HepG2 (cell line): ENCODE measurements around the gene MIDN. TPM values are rescaled to one million over a fixed set of nuclear protein-coding genes. Genes with fewer than 3 reads are reported as not detected.

Experiments used
- CBFB ChIP-seq: sonication (generic); formaldehyde crosslinking; IDR thresholded peaks from 2 replicates; pipeline ENCODE4 v1.4.0; 2020; ENCODE audit warnings: missing genetic modification reagents
- CHD2 ChIP-seq: IDR thresholded peaks from 2 replicates; pipeline ENCODE4 v1.6.1; 2011; ENCODE audit warnings: low read depth, low read length, improper control_type of control experiment
- HHEX ChIP-seq: IDR thresholded peaks from 2 replicates; pipeline ENCODE4 v1.6.1; 2016; ENCODE audit warnings: control low read depth
- IRX3 ChIP-seq: sonication (generic); formaldehyde crosslinking; IDR thresholded peaks from 2 replicates; pipeline ENCODE4 v1.8.1; 2023; ENCODE audit warnings: mild to moderate bottlenecking, low read depth, missing genetic modification reagents, borderline replicate concordance
- JUND ChIP-seq: sonication (generic); formaldehyde crosslinking; IDR thresholded peaks from 2 replicates; pipeline ENCODE4 v1.8.0; 2022; ENCODE audit warnings: mild to moderate bottlenecking, missing genetic modification reagents
- KMT2B ChIP-seq: IDR thresholded peaks from 2 replicates; pipeline ENCODE4 v1.6.1; 2016; ENCODE audit warnings: missing genetic modification reagents, missing compliant biosample characterization
- NR2F1 ChIP-seq, 2 experiments: fragments of 450-650 bp in 1 of 2; formaldehyde crosslinking in 1 of 2; IDR thresholded peaks; 2 replicates each; pipeline versions ENCODE4 v1.5.0 to v1.6.1; 2016 to 2020; ENCODE audit warnings: mild to moderate bottlenecking in 1 of 2, missing compliant biosample characterization in 1 of 2, missing genetic modification reagents in 1 of 2, moderate library complexity in 1 of 2
- PRMT3 ChIP-seq: sonication (generic); formaldehyde crosslinking; IDR thresholded peaks from 2 replicates; pipeline ENCODE4 v1.8.1; 2022; ENCODE audit warnings: low read depth, mild to moderate bottlenecking, moderate library complexity, missing genetic modification reagents, borderline replicate concordance
- SAP130 ChIP-seq: IDR thresholded peaks from 2 replicates; pipeline ENCODE4 v1.6.1; 2016; ENCODE audit warnings: low read depth
- STAG1 ChIP-seq: sonication (generic); formaldehyde crosslinking; IDR thresholded peaks from 2 replicates; pipeline ENCODE4 v1.4.0; 2020; ENCODE audit warnings: missing genetic modification reagents
- TOE1 ChIP-seq: sonication (generic); formaldehyde crosslinking; IDR thresholded peaks from 2 replicates; pipeline ENCODE4 v1.4.0; 2020; ENCODE audit warnings: mild to moderate bottlenecking, missing genetic modification reagents
- XBP1 ChIP-seq: sonication (generic); formaldehyde crosslinking; IDR thresholded peaks from 2 replicates; pipeline ENCODE4 v1.5.0; 2020; ENCODE audit warnings: missing genetic modification reagents
- XRCC5 ChIP-seq: fragments of 200-400 bp; formaldehyde crosslinking; optimal IDR thresholded peaks from 2 replicates; pipeline ENCODE3; 2017; ENCODE audit warnings: mild to moderate bottlenecking, low read length
- ZBED4 ChIP-seq: sonication (generic); formaldehyde crosslinking; IDR thresholded peaks from 2 replicates; pipeline ENCODE4 v1.4.0; 2020; ENCODE audit warnings: missing genetic modification reagents, borderline replicate concordance
- ZBTB21 ChIP-seq: sonication (generic); formaldehyde crosslinking; IDR thresholded peaks from 2 replicates; pipeline ENCODE4 v1.4.0; 2020; ENCODE audit warnings: missing genetic modification reagents
- ZBTB4 ChIP-seq: sonication (generic); formaldehyde crosslinking; IDR thresholded peaks from 2 replicates; pipeline ENCODE4 v1.4.0; 2020; ENCODE audit warnings: missing genetic modification reagents, mild to moderate bottlenecking, borderline replicate concordance
- ZBTB7A ChIP-seq: sonication (generic); formaldehyde crosslinking; IDR thresholded peaks from 2 replicates; pipeline ENCODE4 v1.8.0; 2022; ENCODE audit warnings: mild to moderate bottlenecking, missing genetic modification reagents
- ZFYVE20 ChIP-seq: sonication (generic); formaldehyde crosslinking; IDR thresholded peaks from 2 replicates; pipeline ENCODE4 v1.8.0; 2023; ENCODE audit warnings: low read depth, mild to moderate bottlenecking, moderate library complexity, missing genetic modification reagents, borderline replicate concordance
- ZKSCAN1 ChIP-seq: fragments of 150-350 bp; IDR thresholded peaks from 2 replicates; pipeline ENCODE4 v1.6.1; 2014; ENCODE audit warnings: low read length
- ZNF143 ChIP-seq: sonication (generic); formaldehyde crosslinking; IDR thresholded peaks from 2 replicates; pipeline ENCODE4 v1.4.0; 2020; ENCODE audit warnings: missing genetic modification reagents
- ZNF263 ChIP-seq: sonication (generic); formaldehyde crosslinking; IDR thresholded peaks from 2 replicates; pipeline ENCODE4 v1.4.0; 2020; ENCODE audit warnings: missing genetic modification reagents
- ZNF343 ChIP-seq: sonication (generic); formaldehyde crosslinking; IDR thresholded peaks from 2 replicates; pipeline ENCODE4 v1.4.0; 2020; ENCODE audit warnings: mild to moderate bottlenecking, missing genetic modification reagents
- ZNF430 ChIP-seq: sonication (generic); formaldehyde crosslinking; IDR thresholded peaks from 2 replicates; pipeline ENCODE4 v1.9.0; 2021; ENCODE audit warnings: mild to moderate bottlenecking, missing genetic modification reagents
- ZNF501 ChIP-seq: sonication (generic); formaldehyde crosslinking; IDR thresholded peaks from 2 replicates; pipeline ENCODE4 v1.5.1; 2020; ENCODE audit warnings: mild to moderate bottlenecking, moderate library complexity, missing genetic modification reagents
- ZNF605 ChIP-seq: sonication (generic); formaldehyde crosslinking; IDR thresholded peaks from 2 replicates; pipeline ENCODE4 v1.8.0; 2022; ENCODE audit warnings: mild to moderate bottlenecking, missing genetic modification reagents
- polyA plus RNA-seq, 8 experiments: library from polyadenylated mRNA; depleted of rRNA in 3 of 8; stranded (reverse) in 7 of 8; unstranded in 1 of 8; fragments of >200 nt; fragmentation: Illumina TruSeq in 4 of 8; extraction: Trizol in 4 of 8; gene quantifications; 2 replicates each; pipeline versions ENCODE4 v1.2.1 to v1.2.3, GENCODE V29; 2011 to 2016; ENCODE audit warnings: low read depth in 4 of 8, missing spikeins in 1 of 8, mixed read lengths in 1 of 8; ENCODE audit not compliant: insufficient read depth in 1 of 8
- total RNA-seq, 5 experiments: library from RNA; depleted of rRNA; stranded (reverse); fragments of >200 nt; fragmentation: Illumina TruSeq; extraction: Trizol; gene quantifications; 2 replicates each; pipeline ENCODE4 v1.2.3, GENCODE V29; 2016; ENCODE audit warnings: low read depth in 1 of 5

The MIDN gene
- total and polyA plus RNA-seq, 2 of the 13 experiments (the other 11 are each of a cell fraction or from before 2014, with no cell fraction given), result 8.4 to 18.0 TPM

DNA sequence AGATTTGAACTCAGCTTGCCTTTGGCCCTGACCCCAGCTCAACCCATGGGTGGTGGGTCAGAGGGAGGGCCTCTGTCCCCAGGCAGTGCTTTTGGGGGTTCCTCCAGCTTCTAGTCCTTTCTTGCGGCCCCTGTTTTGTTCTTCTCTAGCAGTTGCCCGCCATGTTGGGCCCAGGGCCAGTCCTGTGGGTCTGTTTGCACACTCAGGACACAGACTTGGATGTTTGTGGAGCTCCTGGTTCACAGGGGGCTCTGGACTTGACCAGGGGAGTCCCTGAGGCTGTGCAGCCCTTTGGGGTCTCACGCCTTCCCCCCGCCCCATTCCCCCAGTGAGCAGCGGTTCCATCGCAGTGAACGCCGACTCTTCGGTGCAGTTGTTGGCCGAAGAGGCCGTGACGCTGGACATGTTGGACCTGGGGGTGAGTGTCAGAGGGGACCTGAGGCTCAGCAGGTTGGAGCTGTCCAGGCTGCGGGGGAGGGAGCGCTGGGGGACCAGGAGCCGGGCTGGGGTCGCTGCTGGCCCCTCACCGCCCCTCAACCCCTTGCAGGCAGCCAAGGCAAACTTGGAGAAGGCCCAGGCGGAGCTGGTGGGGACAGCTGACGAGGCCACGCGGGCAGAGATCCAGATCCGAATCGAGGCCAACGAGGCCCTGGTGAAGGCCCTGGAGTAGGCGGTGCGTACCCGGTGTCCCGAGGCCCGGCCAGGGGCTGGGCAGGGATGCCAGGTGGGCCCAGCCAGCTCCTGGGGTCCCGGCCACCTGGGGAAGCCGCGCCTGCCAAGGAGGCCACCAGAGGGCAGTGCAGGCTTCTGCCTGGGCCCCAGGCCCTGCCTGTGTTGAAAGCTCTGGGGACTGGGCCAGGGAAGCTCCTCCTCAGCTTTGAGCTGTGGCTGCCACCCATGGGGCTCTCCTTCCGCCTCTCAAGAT lies 4.4 kb upstream of the MIDN start (continued):
- TF ChIP-seq ZNF343 (no peak), ZBTB7A (CRISPR knock-in tag) (0 out of 2 replicates have a peak, but pooled peaks have one; percentile 89), ZBTB4 (no peak), ZNF430 (CRISPR knock-in tag) (no peak), JUND (CRISPR knock-in tag) (peak; percentile 7; the same call in 1 of the 2 replicates), ZFYVE20 (no peak), IRX3 (CRISPR knock-in tag) (no peak), KMT2B (no peak), HHEX (CRISPR knock-in tag) (no peak), NR2F1 (CRISPR knock-in tag; IDR thresholded peaks at IDR 0.05) (no peak), ZKSCAN1 (no peak), ZNF143 (CRISPR knock-in tag) (no peak), ZNF263 (CRISPR knock-in tag) (0 out of 2 replicates have a peak, but pooled peaks have one; percentile 38), ZNF501 (no peak), XBP1 (CRISPR knock-in tag) (no peak), SAP130 (CRISPR knock-in tag) (no peak), CBFB (CRISPR knock-in tag) (no peak), TOE1 (CRISPR knock-in tag) (no peak), XRCC5 (peak; percentile 84), ZNF605 (CRISPR knock-in tag) (no peak), STAG1 (CRISPR knock-in tag) (peak; percentile 92), ZBTB21 (CRISPR knock-in tag) (no peak), ZBED4 (CRISPR knock-in tag) (no peak; the same call in 1 of the 2 replicates), PRMT3 (no peak), CHD2 (no peak)
